Measurements from ENCODE around the gene SYNGAP1.
"Not testable (repeated sequence)": the region's sequence is repeated elsewhere in the genome, so short reads cannot be mapped to it uniquely, and the experiment has no call there.

The SYNGAP1 gene

DNA sequence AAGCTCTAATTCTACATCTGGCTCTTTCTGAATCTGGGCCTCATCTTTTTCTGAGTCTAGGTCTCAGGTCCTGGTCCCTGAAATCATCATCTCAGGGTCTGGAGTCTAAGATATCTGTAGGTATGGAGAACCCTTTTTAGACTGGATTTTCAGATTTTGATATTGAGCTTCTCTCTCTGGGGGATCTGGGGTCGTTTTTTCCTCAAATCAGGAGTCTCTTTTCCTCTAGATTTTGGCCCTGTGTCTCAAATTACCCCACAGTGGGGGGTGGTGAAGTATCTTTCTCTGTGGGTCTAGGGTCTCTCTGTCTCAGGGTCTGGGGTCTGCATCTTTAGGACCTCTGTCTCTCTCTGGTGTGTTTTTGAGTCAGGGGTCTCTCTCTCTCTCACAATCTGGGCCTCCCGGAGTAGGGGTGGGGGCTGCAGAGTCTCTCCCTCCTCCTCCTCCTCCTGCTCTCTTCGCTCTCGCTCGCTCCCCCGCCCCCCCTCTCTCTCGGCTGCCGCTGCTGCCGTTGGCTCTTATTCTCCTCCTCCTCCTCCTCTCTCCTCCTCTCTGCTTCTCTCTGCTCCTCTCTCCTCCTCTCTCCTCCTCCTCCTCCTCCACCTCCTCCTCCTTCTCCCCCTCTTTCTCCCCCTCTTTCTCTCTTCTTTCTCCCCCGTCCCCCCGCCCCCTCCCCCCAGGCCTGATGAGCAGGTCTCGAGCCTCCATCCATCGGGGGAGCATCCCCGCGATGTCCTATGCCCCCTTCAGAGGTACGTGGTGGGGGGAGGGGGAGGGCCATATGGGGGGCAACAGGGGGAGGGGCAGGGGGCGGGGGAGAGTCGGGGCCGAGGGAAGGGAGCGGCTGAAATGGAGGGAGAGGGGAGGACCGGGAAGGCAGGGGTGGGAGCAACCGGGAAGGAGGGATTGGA lies at the start of gene SYNGAP1:
Gene SYNGAP1 (plus strand): TSS at position 486 of the 911 bp plus-strand sequence. CDS start 200 bp downstream, at position 686.
- peak; percentile 61 to 69 for DNase-seq

DNA sequence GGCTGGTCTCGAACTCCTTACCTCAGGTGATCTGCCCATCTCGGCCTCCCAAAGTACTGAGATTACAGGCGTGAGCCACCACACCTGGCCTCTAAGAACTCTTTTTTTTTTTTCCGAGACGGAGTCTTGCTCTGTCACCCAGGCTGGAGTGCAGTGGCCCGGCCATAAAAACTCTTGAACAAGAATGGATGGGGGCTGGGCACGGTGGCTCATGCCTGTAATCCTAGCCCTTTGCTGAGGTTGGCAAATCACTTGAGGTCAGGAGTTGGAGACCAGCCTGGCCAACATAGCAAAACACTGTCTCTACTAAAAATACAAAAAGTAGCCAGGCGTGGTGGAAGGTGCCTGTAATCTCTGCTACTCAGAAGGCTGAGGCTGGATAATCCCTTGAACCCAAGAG lies 48.0 kb upstream of the SYNGAP1 start:
- DNase-seq: not testable (repeated sequence)

DNA sequence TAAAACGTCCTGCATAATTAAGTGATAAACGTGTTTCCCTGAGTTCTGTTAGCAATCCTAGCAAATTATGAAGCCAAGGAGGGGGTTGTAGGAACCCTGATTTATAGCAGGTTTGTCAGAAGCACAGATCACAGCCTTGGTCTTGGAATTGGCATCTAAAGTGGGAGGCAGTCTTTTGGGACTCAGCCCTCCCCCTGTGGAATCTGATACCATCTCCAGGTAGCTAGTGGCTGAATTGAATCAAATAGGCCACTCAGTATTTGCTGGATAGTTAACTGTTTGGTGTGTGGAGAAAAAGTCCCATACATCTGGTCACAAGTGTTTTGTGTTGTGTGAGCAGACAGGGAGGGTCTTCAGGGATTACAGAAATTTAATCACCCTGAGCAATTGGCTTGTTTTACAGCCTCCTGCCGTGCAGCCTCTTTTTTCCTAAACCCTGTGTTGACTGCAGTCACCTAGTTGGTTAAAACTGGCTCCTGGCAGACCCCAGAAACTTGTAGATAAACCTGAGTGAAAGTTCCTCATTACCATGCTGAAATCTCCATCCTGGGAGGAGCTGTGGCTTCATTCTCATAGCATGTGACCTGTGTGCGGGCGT lies 47.2 kb upstream of the SYNGAP1 start:
- DNase-seq: no peak

DNA sequence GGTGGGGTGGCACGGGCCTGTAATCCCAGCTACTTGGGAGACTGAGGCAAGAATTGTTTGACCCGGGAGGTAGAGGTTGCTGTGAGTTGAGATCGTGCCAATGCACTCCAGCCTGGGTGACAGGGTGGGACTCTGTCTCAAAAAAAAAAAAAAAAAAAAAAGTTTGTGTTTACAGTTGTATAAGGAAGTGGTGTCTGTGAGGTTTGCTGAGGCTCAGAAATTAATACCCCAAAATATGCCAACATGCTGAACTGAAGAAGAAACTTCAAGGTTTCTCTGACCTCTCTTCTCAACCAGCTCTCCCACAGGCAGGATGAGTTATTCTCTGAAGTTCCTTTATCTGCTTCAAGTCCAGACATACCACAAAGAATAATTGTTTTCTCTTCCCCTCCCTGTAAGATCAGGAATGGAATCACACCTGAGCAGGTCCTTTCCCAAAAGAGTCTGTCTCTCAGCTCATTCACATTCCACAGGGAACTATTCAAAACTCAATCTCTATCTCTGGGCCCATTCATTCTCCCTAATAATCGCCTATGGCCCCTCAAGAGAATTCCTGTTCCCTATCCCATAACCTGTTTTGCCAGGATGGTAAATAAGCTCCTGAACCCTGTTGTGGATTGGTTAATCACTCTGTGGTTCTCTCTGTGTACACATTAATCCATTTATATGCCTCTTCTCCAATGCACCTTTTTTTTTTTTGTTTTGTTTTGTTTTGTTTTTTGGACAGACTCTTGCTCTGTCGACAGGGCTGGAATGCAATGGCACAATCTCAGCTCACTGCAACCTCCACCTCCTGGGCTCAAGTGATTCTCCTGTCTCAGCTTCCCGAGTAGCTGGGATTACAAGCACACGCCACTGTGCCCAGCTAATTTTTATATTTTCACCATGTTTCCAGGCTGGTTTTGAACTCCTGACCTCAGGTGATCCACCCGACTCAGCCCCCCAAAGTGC lies 45.6 kb upstream of the SYNGAP1 start:
- no peak for DNase-seq

DNA sequence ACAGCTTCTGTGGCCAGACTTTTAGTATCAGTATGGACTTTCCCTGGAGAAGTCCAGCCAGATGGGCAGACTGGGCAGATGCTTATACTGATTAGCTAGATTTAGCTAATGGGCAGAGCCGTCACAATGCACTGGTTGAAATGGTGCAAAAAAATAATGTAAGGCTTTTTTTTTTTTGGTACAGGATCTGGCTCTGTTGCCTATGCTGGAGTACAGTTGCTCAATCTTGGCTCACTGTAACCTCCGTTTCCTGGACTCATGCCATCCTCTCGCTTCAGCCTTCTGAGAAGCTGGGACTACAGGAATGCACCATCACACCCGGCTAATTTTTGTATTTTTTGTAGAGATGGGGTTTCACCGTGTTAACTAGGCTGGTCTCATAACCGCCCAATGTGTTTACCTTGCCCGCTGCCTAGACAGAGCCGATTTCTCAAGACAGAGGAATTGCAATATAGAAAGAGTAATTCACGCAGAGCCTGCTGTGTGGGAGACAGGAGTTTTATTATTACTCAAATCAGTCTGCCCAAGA lies 44.7 kb upstream of the SYNGAP1 start:
- no peak for DNase-seq

DNA sequence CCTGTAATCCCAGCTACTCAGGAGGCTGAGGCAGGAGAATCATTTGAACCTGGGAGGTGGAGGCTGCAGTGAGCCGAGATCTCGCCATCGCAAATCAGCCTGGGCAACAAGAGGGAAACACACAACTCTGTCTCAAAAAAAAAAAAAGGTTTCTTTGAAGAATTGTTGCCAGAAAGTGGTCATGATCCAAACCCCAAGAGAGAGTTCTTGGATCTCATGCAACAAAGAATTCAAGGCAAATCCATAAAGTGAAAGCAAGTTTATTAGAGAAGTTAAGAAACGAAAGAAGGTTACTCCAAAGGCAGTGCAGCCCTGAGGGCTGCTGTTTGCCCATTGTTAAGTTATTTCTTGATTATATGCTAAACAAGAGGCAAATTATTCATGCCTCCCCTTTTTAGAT lies 42.7 kb upstream of the SYNGAP1 start:
- no peak for DNase-seq

DNA sequence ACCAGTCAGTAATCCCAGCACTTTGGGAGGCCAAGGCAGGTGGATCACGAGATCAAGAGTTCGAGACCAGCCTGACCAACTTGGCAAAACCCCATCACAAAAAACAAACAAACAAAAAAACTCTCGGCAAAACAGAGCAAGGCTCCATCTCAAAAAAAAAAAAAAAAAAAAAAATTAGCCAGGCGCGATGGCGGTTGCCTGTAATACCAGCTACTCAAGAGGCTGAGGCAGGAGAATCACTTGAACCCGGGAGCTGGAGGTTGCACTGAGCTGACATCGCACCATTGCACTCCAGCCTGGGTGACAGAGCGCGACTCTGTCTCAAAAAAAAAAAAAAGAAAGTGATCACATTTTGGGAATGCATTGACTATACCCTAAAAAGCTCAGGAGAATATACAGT lies 40.7 kb upstream of the SYNGAP1 start:
- DNase-seq: not testable (repeated sequence)

DNA sequence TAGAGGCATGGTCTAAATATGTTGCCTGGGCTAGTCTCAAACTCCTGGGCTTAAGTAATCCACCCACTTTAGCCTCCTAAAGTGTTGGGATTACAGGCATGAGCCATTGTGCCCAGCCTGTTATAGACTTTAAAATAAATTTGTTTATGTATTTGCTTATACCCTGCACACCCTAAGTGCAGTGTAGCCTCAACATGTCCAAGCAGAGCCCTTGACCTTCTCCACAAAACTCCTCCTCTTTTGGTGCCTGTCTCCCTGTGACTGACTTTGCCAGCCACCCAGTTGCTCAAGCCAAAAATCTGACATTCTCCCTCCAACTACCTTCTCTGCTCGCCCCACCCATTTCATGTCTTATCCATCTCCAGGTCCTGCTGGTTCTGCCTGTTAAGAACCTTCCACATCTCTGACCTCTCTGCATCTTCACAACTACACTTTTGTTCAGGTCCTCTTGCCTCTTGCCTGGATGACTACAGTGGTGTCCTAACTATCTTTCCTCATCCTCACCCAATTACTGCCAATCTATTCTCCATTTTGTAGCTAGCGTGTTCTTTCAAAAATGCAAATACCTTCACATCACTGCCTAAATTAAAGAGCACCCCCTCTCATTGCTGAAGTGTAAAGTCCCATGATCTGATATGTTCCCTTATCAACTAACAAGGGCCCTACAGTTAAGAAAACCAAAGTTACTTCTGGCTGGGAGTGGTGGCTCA lies 39.4 kb upstream of the SYNGAP1 start:
- DNase-seq: no peak

DNA sequence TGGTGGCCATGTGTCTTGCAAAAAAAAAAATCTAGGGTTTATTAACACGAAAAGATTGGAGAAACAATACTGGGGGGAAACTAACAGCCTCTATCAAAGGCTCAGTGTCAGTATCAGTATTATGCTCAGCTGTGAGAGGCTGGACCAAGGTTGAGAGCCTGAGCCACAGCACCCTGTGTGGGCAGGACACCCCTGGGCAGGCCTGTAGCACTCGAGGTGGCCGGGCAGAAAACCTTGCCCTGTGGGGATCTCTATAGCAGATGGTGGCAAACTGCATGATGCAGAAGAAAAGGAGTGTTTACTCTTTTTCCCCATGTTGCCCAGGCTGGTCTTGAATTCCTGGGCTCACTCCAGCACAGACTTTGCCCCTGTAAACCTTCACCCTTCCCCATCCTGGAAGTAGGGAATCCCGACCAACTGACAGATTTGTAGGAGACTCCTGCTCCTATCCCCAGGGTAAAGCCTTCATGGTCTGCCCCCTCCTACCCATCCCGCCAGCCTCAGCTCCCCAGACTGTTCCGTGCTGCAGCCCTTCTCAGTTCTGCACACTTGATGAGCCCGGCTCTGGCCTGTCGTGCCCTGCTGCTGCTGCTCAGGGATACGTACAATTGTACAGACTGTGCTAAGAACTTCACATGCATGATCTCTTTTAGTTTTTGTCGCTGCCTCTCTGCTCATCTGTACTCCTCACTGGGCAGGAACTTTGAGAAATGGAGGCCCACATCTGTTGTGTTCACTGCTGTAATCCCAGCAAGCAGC lies 36.3 kb upstream of the SYNGAP1 start:
- no peak for DNase-seq

DNA sequence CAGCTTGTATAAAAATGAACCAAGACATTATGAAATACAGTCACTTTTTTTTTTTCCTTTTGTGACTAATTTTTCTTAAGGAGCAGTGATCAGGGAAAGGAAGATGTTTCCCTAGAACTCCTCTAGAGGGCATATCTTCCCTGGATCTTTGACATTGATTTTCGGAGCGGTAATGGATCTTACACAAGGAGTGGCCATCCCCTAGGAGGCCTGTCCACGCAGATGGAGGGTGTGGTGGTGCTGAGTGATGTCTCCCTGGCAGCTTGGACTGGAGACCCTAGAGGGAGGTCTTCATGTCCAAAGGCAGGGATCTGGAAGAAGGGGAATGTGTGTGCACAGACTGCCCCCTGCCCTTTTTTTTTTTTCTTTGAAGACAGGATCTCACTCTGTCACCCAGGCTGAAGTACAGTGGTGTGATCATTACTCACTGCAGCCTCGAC lies 35.3 kb upstream of the SYNGAP1 start:
- DNase-seq: no peak

DNA sequence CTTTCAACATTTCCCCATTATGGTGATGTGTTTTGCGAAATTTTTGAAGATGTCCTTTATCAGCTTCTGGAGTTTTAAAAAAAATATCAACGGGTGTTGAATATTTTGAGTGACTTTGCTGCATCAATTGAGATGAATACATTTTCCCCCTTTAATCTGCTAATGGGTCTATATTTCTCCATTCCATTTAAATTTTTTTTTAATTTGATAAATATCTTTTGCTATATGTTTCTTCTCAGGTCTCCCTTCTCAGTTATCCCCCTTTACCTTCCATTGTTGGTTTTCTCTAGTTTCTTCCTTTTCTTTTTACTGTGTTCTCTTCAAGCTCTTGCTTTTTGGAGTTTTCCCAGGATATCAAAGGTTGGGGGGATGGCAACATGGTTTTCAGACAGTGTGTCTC lies 29.7 kb upstream of the SYNGAP1 start:
- no peak for DNase-seq

DNA sequence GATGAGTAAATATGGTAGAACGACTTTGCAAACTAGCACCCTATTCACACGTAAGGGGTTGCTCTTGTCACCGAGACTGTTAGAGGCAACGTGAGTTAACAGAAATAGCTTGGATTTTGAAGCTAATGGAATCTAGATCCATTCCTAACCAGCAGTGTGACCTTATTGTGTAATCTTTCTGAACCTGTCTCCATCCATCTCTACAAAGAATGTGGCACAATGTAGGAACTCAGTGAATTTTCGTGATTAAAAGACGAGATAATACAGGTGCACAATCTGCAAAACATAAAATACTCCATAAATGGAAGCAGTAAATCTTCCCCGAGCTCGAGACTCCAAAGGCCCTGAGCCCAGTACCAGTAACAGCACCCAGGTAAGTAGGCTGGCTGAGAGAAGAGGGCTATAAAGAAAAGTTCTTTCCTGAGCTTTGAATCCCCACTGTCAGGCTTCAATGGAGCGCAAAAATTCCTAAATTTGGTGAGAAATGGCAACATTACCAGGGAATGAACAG lies 29.0 kb upstream of the SYNGAP1 start:
- DNase-seq: no peak

DNA sequence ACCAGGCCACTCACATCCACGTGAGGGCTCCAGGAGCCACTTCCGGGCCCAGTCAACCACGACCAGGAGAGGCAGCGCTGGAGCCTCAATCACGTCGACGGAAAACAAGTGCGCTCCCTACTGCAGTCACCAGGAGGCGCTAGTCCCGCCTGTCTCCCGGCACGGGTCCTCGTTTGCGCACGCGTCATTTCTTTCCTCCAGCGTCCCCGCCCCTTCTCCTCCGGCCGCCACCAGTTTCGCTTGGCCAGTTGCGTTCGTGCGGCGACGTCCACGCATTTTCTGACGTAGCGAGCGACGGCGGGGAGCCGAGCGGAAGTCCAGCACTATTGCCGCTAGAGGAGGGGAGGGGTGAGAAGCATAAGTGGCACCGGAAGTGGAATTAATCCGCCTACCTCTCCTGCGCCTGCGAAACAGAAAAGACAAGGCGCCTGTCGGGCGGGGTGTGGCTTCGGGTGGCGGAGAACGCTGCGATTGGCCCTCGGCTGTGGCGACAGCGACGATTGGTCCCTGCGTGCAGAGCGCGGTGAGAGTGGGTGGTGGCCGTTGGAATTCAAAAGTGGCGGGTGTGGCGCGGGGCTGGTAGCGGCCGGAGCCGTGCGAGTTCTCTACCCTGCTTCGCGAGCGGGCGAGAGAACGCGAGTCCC lies 28.5 kb upstream of the SYNGAP1 start, which contains the start of gene KIFC1:
Gene KIFC1 (plus strand): TSS at position 546 of the 644 bp plus-strand sequence. CDS start 163 bp downstream, outside the sequence.
- peak; percentile 99 for DNase-seq

DNA sequence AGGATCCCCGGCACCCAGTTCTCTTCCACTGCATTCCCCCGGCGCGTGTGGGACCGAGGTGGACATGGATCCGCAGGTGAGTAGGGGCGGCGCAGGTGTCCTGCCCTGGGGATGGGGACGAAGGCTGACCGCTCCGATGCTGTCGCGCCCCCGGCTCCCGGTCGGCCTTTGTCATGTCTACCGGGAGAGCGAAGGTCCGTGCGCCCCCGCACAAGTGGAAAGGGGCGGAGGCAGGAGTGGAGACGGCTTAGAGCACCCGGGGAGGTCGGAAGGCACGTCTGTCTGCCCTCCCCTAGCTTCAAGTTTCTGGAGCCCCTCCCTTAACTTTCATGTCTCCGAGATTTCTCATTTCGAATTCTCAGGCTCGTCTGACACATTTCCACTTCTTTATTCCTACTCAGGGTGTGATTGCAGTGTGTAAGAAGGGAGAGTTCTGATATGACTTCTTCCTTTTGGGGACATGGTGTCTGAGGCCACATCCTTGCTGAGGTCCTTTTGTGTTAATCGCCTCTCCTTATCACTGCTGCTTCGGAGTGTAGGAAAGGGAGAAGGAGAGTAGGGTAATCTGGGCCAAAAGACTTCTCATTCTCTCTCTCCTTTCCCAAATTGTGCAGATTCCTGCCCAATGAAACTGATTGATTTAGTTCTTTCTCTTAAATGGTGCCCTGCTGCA lies 27.8 kb upstream of the SYNGAP1 start:
- peak; percentile 70 to 76 for DNase-seq

DNA sequence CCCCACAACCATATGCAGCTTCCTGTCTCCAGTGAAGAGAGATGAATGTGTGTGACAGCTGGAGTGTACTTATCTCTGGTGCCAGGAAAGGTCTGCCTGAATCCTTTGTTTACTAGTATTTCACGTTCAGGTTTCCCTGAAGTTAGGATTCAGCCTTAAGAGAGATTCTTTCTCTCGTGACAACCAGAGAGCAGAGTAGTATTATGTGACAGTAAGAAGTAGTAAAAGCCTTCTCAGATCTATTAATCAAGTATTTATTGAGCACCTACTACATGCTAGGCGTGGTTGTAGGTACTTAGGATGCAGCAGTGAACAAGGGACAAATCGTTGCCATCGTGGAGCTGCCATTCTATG lies 27.3 kb upstream of the SYNGAP1 start:
- no peak for DNase-seq

DNA sequence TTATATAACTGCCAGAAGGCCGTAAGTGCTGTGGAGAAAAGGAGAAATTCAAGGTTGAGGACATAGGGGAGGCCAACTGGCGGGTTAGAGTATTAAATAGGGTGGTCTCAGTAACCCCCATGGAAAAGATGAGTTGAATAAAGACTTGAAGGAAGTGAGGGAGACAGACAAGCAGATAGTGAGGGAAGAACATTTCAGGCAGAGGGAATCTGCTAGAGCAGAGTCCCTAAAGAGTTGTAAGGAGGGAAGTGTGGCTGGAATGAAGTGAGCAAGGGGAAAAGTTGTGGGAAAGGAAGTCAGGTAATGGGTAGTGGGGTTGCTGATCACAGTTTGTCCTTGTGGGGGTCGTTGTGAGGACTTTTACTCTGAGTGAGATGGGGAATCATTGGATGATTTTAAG lies 26.9 kb upstream of the SYNGAP1 start:
- no peak for DNase-seq

DNA sequence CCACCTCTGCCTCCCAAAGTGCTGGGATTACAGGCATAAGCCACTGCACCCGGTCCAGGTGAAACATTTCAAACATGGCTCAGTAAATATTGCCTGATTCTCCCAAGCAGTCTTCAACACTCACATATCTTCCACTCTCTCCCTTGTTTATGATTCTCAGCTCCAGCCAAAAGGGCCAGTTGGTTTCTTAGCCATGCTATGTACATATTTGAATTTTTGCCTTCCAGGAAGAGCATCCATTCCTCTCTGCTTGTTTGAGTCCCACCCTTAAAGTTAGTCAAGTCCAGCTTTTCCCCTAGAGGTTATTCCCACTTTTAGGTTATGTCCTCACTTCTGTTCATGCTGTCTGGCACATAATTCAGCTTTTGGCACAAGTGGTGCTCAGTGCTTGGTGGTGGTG lies 22.3 kb upstream of the SYNGAP1 start:
- DNase-seq: no peak

DNA sequence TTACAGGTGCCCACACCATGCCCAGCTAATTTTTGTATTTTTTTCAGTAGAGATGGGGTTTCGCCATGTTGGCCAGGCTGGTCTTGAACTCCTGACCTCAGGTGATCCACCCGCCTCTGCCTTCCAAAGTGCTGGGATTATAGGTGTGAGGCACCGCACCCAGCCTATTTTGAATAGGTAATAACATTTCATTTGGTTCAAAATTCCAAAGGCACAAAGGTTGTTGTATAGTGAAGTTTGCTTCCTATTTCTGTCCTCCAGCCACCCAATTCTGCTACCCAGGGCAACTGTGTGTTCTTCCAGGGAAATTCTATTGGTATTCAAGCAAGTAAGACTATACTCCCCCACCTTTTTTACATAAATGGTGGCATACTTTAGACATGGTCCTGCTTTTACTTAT lies 21.3 kb upstream of the SYNGAP1 start:
- not testable (repeated sequence) for DNase-seq

DNA sequence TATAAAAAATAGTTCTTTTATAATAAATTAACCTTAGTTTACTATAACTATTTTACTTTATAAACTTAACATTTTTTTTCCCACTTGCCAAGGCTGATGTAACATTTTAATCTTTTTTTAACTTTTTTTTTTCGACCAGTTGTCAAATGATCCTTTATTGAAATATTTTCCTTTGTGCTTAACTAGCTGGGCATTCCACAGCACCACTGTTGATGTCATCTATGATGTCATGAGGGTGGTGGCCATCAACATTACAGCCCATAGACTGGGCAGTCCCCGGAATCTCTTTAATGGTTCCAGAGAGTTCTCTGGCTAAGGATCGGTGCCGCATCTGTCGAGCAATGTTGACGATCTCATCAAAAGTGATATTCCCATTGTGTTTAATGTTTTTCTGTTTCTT lies 20.0 kb upstream of the SYNGAP1 start:
- DNase-seq: not testable (repeated sequence)

DNA sequence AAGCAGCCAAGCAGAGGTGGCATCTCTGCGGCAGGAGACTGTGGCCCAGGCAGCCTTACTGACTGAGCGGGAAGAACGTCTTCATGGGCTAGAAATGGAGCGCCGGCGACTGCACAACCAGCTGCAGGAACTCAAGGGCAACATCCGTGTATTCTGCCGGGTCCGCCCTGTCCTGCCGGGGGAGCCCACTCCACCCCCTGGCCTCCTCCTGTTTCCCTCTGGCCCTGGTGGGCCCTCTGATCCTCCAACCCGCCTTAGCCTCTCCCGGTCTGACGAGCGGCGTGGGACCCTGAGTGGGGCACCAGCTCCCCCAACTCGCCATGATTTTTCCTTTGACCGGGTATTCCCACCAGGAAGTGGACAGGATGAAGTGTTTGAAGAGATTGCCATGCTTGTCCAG lies 15.0 kb upstream of the SYNGAP1 start:
- no peak for DNase-seq

All from activated CD4-positive, alpha-beta T cell treated with anti-CD3 and anti-CD28 coated beads, Interleukin-2, amount 50 U/mL, for 48 hours (primary cell).